ENCODE measurements around the gene HDDC2.
"Not testable (repeated sequence)": the region's sequence is repeated elsewhere in the genome, so short reads cannot be mapped to it uniquely, and the experiment has no call there.

The HDDC2 gene

DNA sequence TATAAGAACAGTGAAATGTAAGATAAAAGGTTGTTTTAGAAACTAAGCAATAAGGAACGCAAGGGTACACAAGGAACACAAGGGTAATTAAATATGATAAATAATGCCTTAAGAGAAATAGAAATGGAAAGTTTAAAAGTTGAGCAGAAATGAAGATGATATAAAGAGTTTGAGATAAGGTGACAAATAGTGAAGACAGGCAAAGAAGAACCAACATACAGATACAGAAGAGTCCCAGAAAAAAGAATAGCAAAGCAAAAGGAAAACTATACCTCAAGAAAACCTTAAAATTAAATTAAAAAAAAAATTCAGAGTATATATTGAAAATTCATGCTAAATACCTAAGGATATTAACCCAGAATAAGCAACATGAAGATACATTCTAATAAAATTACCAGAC lies 16.4 kb downstream of the HDDC2 start:
- H3K9me2 ChIP-seq (replicated peaks; ENCODE audit: control insufficient read depth, low read length) = no peaks in the 10 kb centered on the region
- no peak for TF ChIP-seq EZH2phosphoT487 (IDR thresholded peaks at IDR 0.05; ENCODE audit: borderline replicate concordance, low read length)
- TF ChIP-seq, protein P1, sequence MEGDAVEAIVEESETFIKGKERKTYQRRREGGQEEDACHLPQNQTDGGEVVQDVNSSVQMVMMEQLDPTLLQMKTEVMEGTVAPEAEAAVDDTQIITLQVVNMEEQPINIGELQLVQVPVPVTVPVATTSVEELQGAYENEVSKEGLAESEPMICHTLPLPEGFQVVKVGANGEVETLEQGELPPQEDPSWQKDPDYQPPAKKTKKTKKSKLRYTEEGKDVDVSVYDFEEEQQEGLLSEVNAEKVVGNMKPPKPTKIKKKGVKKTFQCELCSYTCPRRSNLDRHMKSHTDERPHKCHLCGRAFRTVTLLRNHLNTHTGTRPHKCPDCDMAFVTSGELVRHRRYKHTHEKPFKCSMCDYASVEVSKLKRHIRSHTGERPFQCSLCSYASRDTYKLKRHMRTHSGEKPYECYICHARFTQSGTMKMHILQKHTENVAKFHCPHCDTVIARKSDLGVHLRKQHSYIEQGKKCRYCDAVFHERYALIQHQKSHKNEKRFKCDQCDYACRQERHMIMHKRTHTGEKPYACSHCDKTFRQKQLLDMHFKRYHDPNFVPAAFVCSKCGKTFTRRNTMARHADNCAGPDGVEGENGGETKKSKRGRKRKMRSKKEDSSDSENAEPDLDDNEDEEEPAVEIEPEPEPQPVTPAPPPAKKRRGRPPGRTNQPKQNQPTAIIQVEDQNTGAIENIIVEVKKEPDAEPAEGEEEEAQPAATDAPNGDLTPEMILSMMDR (IDR thresholded peaks at IDR 0.05; ENCODE audit: low read depth, low read length, poor library complexity, severe bottlenecking) = no peak
- no peaks in the 10 kb centered on the region for H3K4me1 ChIP-seq (ENCODE audit: control insufficient read depth, low read length)
- no peaks in the 10 kb centered on the region for H4K20me1 ChIP-seq (ENCODE audit: control insufficient read depth, insufficient read depth, low read depth, low read length)
- no peaks in the 10 kb centered on the region for H3K9me3 ChIP-seq (ENCODE audit: control insufficient read depth, insufficient read depth, low read length)
- no peaks in the 10 kb centered on the region for H3F3A ChIP-seq (ENCODE audit: control insufficient read depth, insufficient read depth)
- H3K4me3 ChIP-seq (ENCODE audit: low read length) = no peak overlapping the region
- H3K27me3 ChIP-seq (ENCODE audit: control insufficient read depth, low read length) = no peaks in the 10 kb centered on the region
- peaks cover 77% of the 10 kb centered on the region for H3K79me2 ChIP-seq (ENCODE audit: control insufficient read depth, low read length)
- H3K27ac ChIP-seq (ENCODE audit: low read depth, low read length) = no peak overlapping the region
- H3K36me3 ChIP-seq (ENCODE audit: control insufficient read depth, low read length) = peaks cover 74% of the 10 kb centered on the region
- H3K4me2 ChIP-seq (ENCODE audit: low read length) = no peak overlapping the region

DNA sequence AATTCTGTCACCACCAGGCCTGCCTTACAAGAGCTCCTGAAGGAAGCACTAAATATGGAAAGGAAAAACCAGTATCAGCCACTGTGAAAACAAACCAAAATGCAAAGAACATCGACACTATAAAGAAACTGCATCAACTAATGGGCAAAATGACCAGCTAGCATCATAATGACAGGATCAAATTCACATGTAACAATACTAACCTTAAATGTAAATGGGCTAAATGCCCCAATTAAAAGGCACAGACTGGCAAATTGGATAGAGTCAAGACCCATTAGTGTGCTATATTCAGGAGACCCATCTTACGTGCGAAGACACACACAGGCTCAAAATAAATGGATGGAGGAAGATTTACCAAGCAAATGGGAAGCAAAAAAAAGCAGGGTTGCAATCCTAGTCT lies 19.3 kb downstream of the HDDC2 start:
- H3K4me2 ChIP-seq (ENCODE audit: low read length); H4K20me1 ChIP-seq (ENCODE audit: control insufficient read depth, insufficient read depth, low read depth, low read length); H3F3A ChIP-seq (ENCODE audit: control insufficient read depth, insufficient read depth); H3K4me3 ChIP-seq (ENCODE audit: low read length); H3K9me3 ChIP-seq (ENCODE audit: control insufficient read depth, insufficient read depth, low read length); H3K4me1 ChIP-seq (ENCODE audit: control insufficient read depth, low read length); H3K9me2 ChIP-seq (replicated peaks; ENCODE audit: control insufficient read depth, low read length); H3K27me3 ChIP-seq (ENCODE audit: control insufficient read depth, low read length); H3K27ac ChIP-seq (ENCODE audit: low read depth, low read length): not testable (repeated sequence)
- peaks cover 71% of the 10 kb centered on the region for H3K79me2 ChIP-seq (ENCODE audit: control insufficient read depth, low read length)
- peaks cover 80% of the 10 kb centered on the region for H3K36me3 ChIP-seq (ENCODE audit: control insufficient read depth, low read length)

DNA sequence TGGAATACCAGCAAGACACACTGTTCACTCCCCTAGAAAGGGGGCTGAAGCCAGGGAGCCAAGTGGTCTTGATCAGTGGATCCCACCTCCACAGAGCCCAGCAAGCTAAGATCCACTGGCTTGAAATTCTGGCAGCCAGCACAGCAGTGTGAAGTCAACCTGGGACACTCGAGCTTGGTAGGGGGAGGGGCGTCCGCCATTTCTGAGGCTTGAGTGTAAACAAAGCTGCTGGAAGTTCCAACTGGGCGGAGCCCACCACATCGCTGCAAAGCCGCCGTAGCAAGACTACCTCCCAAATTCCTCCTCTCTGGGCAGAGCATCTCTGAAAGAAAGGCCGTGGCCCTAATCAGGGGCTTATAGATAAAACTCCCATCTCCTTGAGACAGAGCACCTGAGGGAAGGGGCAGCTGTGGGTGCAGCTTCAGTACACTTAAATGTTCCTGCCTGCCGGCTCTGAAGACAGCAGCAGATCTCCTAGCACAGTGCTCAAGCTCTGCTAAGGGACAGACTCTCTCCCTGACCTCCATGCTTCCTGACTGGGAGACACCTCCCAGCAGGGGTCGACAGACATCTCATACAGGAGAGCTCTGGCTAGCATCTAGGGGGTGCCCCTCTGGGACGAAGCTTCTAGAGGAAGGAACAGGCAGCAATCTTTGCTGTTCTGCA lies 21.3 kb downstream of the HDDC2 start:
- not testable (repeated sequence) for H3K4me3 ChIP-seq (ENCODE audit: low read length); H3K27ac ChIP-seq (ENCODE audit: low read depth, low read length); H3K4me1 ChIP-seq (ENCODE audit: control insufficient read depth, low read length); H3K4me2 ChIP-seq (ENCODE audit: low read length); H3K9me3 ChIP-seq (ENCODE audit: control insufficient read depth, insufficient read depth, low read length); H3K9me2 ChIP-seq (replicated peaks; ENCODE audit: control insufficient read depth, low read length); H3K27me3 ChIP-seq (ENCODE audit: control insufficient read depth, low read length); H3F3A ChIP-seq (ENCODE audit: control insufficient read depth, insufficient read depth); H4K20me1 ChIP-seq (ENCODE audit: control insufficient read depth, insufficient read depth, low read depth, low read length)
- H3K36me3 ChIP-seq (ENCODE audit: control insufficient read depth, low read length) = peaks cover 80% of the 10 kb centered on the region
- peaks cover 53% of the 10 kb centered on the region for H3K79me2 ChIP-seq (ENCODE audit: control insufficient read depth, low read length)

DNA sequence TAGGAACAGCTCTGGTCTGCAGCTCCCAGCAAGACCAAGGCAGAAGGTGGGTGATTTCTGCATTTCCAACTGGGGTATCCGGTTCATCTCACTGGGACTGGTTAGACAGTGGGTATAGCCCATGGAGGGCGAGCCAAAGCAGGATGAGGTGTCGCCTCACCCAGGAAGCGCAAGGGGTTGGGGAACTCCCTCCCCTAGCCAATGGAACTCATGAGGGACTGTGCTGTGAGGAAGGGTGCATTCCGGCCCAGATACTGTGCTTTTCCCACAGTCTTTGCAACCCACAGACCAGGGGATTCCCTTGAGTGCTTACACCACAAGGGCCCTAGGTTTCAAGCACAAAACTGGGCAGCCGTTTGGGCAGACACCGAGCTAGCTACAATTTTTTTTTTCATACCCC lies 21.8 kb downstream of the HDDC2 start:
- Histone ChIP-seq H3K4me3 (ENCODE audit: low read length) (no peak overlapping the region), H3K27ac (ENCODE audit: low read depth, low read length) (no peak overlapping the region), H3K27me3 (ENCODE audit: control insufficient read depth, low read length) (no peaks in the 10 kb centered on the region), H3K79me2 (ENCODE audit: control insufficient read depth, low read length) (peaks cover 49% of the 10 kb centered on the region), H3K36me3 (ENCODE audit: control insufficient read depth, low read length) (peaks cover 82% of the 10 kb centered on the region), H3K9me2 (replicated peaks; ENCODE audit: control insufficient read depth, low read length) (no peaks in the 10 kb centered on the region), H3K9me3 (ENCODE audit: control insufficient read depth, insufficient read depth, low read length) (no peaks in the 10 kb centered on the region), H3K4me2 (ENCODE audit: low read length) (no peak overlapping the region), H4K20me1 (ENCODE audit: control insufficient read depth, insufficient read depth, low read depth, low read length) (no peaks in the 10 kb centered on the region), H3K4me1 (ENCODE audit: control insufficient read depth, low read length) (no peaks in the 10 kb centered on the region), H3F3A (ENCODE audit: control insufficient read depth, insufficient read depth) (no peaks in the 10 kb centered on the region)
- TF ChIP-seq, protein P1 (IDR thresholded peaks at IDR 0.05; ENCODE audit: low read depth, low read length, poor library complexity, severe bottlenecking) = no peak
- TF ChIP-seq EZH2phosphoT487 (IDR thresholded peaks at IDR 0.05; ENCODE audit: borderline replicate concordance, low read length) = no peak
